ENCODE measurements around the gene KREMEN1.

DNA sequence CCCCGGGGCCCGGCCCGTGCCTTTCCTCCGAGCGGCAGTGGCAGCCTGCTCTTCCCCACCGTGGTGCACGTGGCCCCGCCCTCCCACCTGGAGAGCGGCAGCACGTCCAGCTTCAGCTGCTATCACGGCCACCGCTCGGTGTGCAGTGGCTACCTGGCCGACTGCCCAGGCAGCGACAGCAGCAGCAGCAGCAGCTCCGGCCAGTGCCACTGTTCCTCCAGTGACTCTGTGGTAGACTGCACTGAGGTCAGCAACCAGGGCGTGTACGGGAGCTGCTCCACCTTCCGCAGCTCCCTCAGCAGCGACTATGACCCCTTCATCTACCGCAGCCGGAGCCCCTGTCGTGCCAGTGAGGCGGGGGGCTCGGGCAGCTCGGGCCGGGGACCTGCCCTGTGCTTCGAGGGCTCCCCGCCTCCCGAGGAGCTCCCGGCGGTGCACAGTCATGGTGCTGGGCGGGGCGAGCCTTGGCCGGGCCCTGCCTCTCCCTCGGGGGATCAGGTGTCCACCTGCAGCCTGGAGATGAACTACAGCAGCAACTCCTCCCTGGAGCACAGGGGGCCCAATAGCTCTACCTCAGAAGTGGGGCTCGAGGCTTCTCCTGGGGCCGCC lies 23.1 kb upstream of the KREMEN1 start:
- TF ChIP-seq, protein P1, sequence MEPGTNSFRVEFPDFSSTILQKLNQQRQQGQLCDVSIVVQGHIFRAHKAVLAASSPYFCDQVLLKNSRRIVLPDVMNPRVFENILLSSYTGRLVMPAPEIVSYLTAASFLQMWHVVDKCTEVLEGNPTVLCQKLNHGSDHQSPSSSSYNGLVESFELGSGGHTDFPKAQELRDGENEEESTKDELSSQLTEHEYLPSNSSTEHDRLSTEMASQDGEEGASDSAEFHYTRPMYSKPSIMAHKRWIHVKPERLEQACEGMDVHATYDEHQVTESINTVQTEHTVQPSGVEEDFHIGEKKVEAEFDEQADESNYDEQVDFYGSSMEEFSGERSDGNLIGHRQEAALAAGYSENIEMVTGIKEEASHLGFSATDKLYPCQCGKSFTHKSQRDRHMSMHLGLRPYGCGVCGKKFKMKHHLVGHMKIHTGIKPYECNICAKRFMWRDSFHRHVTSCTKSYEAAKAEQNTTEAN (CRISPR knock-in tag; IDR thresholded peaks at IDR 0.05): no peak
- TF ChIP-seq, protein P2, sequence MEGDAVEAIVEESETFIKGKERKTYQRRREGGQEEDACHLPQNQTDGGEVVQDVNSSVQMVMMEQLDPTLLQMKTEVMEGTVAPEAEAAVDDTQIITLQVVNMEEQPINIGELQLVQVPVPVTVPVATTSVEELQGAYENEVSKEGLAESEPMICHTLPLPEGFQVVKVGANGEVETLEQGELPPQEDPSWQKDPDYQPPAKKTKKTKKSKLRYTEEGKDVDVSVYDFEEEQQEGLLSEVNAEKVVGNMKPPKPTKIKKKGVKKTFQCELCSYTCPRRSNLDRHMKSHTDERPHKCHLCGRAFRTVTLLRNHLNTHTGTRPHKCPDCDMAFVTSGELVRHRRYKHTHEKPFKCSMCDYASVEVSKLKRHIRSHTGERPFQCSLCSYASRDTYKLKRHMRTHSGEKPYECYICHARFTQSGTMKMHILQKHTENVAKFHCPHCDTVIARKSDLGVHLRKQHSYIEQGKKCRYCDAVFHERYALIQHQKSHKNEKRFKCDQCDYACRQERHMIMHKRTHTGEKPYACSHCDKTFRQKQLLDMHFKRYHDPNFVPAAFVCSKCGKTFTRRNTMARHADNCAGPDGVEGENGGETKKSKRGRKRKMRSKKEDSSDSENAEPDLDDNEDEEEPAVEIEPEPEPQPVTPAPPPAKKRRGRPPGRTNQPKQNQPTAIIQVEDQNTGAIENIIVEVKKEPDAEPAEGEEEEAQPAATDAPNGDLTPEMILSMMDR (IDR thresholded peaks at IDR 0.05): no peak
- TF ChIP-seq GABPB1 (CRISPR knock-in tag; IDR thresholded peaks at IDR 0.05): no peak

Measured in WTC11 (cell line).